ENCODE measurements around the gene EGLN1. TPM values are rescaled to one million over a fixed set of nuclear protein-coding genes. Genes with fewer than 3 reads are reported as not detected.

EGLN1 gene
- total RNA-seq, 1 experiment from 2014 or later = 66.6 TPM

- in situ Hi-C loops (cut with HindIII; ENCODE audit: low pct_unique_long_range_greater_than_20kb, low sequenced_read_pairs) = no loop called here
- no peak for DNase-seq (ENCODE audit: low read depth, low spot score)
These were observed 97.4 kb downstream of the EGLN1 start for GRCh38 chr1:231324660-231325059.

GRCh38 chr1:231322880-231323530 lies 99.1 kb downstream of the EGLN1 start:
- no peak for DNase-seq (ENCODE audit: low read depth, low spot score)
- in situ Hi-C loops (cut with HindIII; ENCODE audit: low pct_unique_long_range_greater_than_20kb, low sequenced_read_pairs) = no loop called here

- DNase-seq (ENCODE audit: low read depth, low spot score) = no peak
- in situ Hi-C loops (cut with HindIII; ENCODE audit: low pct_unique_long_range_greater_than_20kb, low sequenced_read_pairs) = no loop called here
These were observed 103.0 kb downstream of the EGLN1 start for GRCh38 chr1:231319080-231319479.

- no peak for DNase-seq (ENCODE audit: low read depth, low spot score)
- in situ Hi-C loops (cut with HindIII; ENCODE audit: low pct_unique_long_range_greater_than_20kb, low sequenced_read_pairs) = no loop called here
These were observed 103.5 kb downstream of the EGLN1 start for GRCh38 chr1:231318568-231318967.

- in situ Hi-C loops (cut with HindIII; ENCODE audit: low pct_unique_long_range_greater_than_20kb, low sequenced_read_pairs) = no loop called here
- DNase-seq (ENCODE audit: low read depth, low spot score) = no peak
These were observed 104.1 kb downstream of the EGLN1 start for GRCh38 chr1:231318015-231318355.

GRCh38 chr1:231317306-231318014 lies 104.6 kb downstream of the EGLN1 start:
- in situ Hi-C loops (cut with HindIII; ENCODE audit: low pct_unique_long_range_greater_than_20kb, low sequenced_read_pairs) = no loop called here
- no peak for DNase-seq (ENCODE audit: low read depth, low spot score)

GRCh38 chr1:231315887-231316286 lies 106.2 kb downstream of the EGLN1 start:
- peak; percentile 75 for DNase-seq (ENCODE audit: low read depth, low spot score)
- in situ Hi-C loops (cut with HindIII; ENCODE audit: low pct_unique_long_range_greater_than_20kb, low sequenced_read_pairs) = no loop called here

Other genes starting within 250 kb of the EGLN1 start
- gene GNPAT, start 181.1 kb downstream of the EGLN1 start, total RNA-seq (2014; rRNA removed; shearing (Covaris generic)) = 48.2 and 50.1 TPM in 2 replicates
- gene EXOC8, start 84.4 kb downstream of the EGLN1 start, total RNA-seq (2014; rRNA removed; shearing (Covaris generic)) = 11.5 and 13.1 TPM in 2 replicates
- 11.0 and 11.5 TPM in 2 replicates for gene SPRTN, start 84.0 kb downstream of the EGLN1 start, total RNA-seq (2014; rRNA removed; shearing (Covaris generic))
- 90.8 and 97.2 TPM in 2 replicates for gene TSNAX, start 106.4 kb upstream of the EGLN1 start, total RNA-seq (2014; rRNA removed; shearing (Covaris generic))
- gene DISC1, start 204.5 kb upstream of the EGLN1 start, total RNA-seq (2014; rRNA removed; shearing (Covaris generic)) = 4.8 and 5.4 TPM in 2 replicates

All from SK-MEL-5 (cell line).